ENCODE measurements around the gene FUT6.

FUT6 gene

DNA sequence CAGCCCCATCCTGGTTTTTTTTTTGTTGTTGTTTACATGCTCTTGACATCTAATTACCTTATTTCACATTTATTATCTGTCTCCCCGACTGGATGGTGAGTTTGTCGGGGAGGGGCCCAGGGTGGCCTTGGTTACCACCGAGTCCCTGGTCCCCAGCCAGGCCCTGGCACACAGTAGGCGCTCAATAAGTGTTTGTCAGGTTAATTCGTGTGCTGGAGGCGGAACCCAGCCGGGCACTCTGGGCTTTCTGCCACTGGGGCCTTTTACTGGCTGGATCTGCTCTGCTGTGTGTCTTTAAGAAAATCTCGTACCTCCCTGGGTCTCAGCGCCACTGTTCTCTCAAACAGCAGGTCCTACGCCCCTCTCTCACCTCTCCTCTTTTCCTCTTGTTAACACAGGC is 30.0 kb downstream of the FUT6 start:
- Histone ChIP-seq H3K4me3 (ENCODE audit: low read length, poor library complexity, severe bottlenecking) (no peak overlapping the region), H3K9me3 (ENCODE audit: insufficient read depth, low read depth, low read length) (no peaks in the 10 kb centered on the region), H3K27me3 (ENCODE audit: insufficient read depth, low read length, poor library complexity, severe bottlenecking) (no peaks in the 10 kb centered on the region), H3K36me3 (ENCODE audit: insufficient read depth, low read length) (no peaks in the 10 kb centered on the region), H4K20me1 (ENCODE audit: insufficient read depth, low read length, poor library complexity, severe bottlenecking) (no peaks in the 10 kb centered on the region), H2AFZ (ENCODE audit: low read length) (no peak overlapping the region), H3F3A (ENCODE audit: low read depth) (no peaks in the 10 kb centered on the region), H3K9ac (ENCODE audit: low read depth, low read length, poor library complexity, severe bottlenecking) (no peak overlapping the region), H3K4me2 (ENCODE audit: low read depth, low read length, poor library complexity, severe bottlenecking) (no peak overlapping the region), H3K4me1 (ENCODE audit: insufficient read depth, low read length, poor library complexity, severe bottlenecking) (no peaks in the 10 kb centered on the region), H3K79me2 (ENCODE audit: insufficient read depth, low read length) (no peaks in the 10 kb centered on the region), H3K9me2 (replicated peaks; ENCODE audit: low read depth, low read length) (no peaks in the 10 kb centered on the region)
- no peak for TF ChIP-seq CTCF (conservative IDR thresholded peaks at IDR 0.05; ENCODE audit: low read length)
- TF ChIP-seq EZH2phosphoT487 (IDR thresholded peaks at IDR 0.05; ENCODE audit: borderline replicate concordance): no peak

- H3K4me2 ChIP-seq (ENCODE audit: low read depth, low read length, poor library complexity, severe bottlenecking): no peak overlapping the region
- H2AFZ ChIP-seq (ENCODE audit: low read length): no peak overlapping the region
- no peak overlapping the region for H3K4me3 ChIP-seq (ENCODE audit: low read length, poor library complexity, severe bottlenecking)
- no peaks in the 10 kb centered on the region for H3K9me2 ChIP-seq (replicated peaks; ENCODE audit: low read depth, low read length)
- no peaks in the 10 kb centered on the region for H3F3A ChIP-seq (ENCODE audit: low read depth)
- H3K9ac ChIP-seq (ENCODE audit: low read depth, low read length, poor library complexity, severe bottlenecking): no peak overlapping the region
- no peaks in the 10 kb centered on the region for H3K36me3 ChIP-seq (ENCODE audit: insufficient read depth, low read length)
- H3K9me3 ChIP-seq (ENCODE audit: insufficient read depth, low read depth, low read length): no peaks in the 10 kb centered on the region
- TF ChIP-seq EZH2phosphoT487 (IDR thresholded peaks at IDR 0.05; ENCODE audit: borderline replicate concordance): no peak
- no peak for TF ChIP-seq CTCF (conservative IDR thresholded peaks at IDR 0.05; ENCODE audit: low read length)
- H4K20me1 ChIP-seq (ENCODE audit: insufficient read depth, low read length, poor library complexity, severe bottlenecking): no peaks in the 10 kb centered on the region
- H3K27me3 ChIP-seq (ENCODE audit: insufficient read depth, low read length, poor library complexity, severe bottlenecking): no peaks in the 10 kb centered on the region
- no peaks in the 10 kb centered on the region for H3K4me1 ChIP-seq (ENCODE audit: insufficient read depth, low read length, poor library complexity, severe bottlenecking)
- no peaks in the 10 kb centered on the region for H3K79me2 ChIP-seq (ENCODE audit: insufficient read depth, low read length)
Observed at GRCh38 chr19:5809053-5809452, 30.4 kb downstream of the FUT6 start.

GRCh38 chr19:5808120-5808816 is 31.2 kb downstream of the FUT6 start:
- Histone ChIP-seq H3F3A (ENCODE audit: low read depth) (no peaks in the 10 kb centered on the region), H3K27me3 (ENCODE audit: insufficient read depth, low read length, poor library complexity, severe bottlenecking) (no peaks in the 10 kb centered on the region), H3K36me3 (ENCODE audit: insufficient read depth, low read length) (no peaks in the 10 kb centered on the region), H2AFZ (ENCODE audit: low read length) (no peak overlapping the region), H3K4me3 (ENCODE audit: low read length, poor library complexity, severe bottlenecking) (no peak overlapping the region), H4K20me1 (ENCODE audit: insufficient read depth, low read length, poor library complexity, severe bottlenecking) (no peaks in the 10 kb centered on the region), H3K9me2 (replicated peaks; ENCODE audit: low read depth, low read length) (no peaks in the 10 kb centered on the region), H3K4me1 (ENCODE audit: insufficient read depth, low read length, poor library complexity, severe bottlenecking) (peaks cover 5% of the 10 kb centered on the region), H3K9ac (ENCODE audit: low read depth, low read length, poor library complexity, severe bottlenecking) (no peak overlapping the region), H3K4me2 (ENCODE audit: low read depth, low read length, poor library complexity, severe bottlenecking) (no peak overlapping the region), H3K9me3 (ENCODE audit: insufficient read depth, low read depth, low read length) (no peaks in the 10 kb centered on the region), H3K79me2 (ENCODE audit: insufficient read depth, low read length) (no peaks in the 10 kb centered on the region)
- no peak for TF ChIP-seq EZH2phosphoT487 (IDR thresholded peaks at IDR 0.05; ENCODE audit: borderline replicate concordance)
- TF ChIP-seq CTCF (conservative IDR thresholded peaks at IDR 0.05; ENCODE audit: low read length): no peak

All from Loucy (cell line).